Activated CD4-positive, alpha-beta T cell treated with anti-CD3 and anti-CD28 coated beads, Interleukin-2, Interleukin-6, amounts not matched to agents 100 ng/mL and 50 ng/mL, durations not matched to agents 16 hours and 8 hours (primary cell): ENCODE results near the gene DNAH12.
"Not testable (repeated sequence)": the region's sequence is repeated elsewhere in the genome, so short reads cannot be mapped to it uniquely, and the experiment has no call there.

ENCODE experiments used
- DNase-seq: peaks from one replicate; pipeline ENCODE4 v3.0.0-alpha.2; 2020

DNAH12 gene

DNA sequence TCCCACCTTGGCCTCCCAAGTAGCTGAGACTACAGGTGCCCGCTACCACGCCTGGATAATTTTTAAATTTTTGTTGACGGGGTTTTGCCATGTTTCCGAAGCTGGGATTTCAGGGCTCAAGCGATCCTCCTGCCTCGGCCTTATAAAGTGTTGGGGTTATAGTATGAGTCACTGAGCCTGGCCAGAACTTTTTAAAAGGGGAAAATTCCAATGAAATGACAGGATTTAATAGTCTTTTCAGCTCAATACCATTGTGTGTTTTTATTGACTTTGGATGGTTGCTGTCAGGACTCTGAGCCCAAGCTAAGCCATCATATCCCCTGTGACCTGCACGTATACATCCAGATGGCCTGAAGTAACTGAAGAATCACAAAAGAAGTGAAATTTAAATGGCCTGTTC is 240.6 kb downstream of the DNAH12 start:
- not testable (repeated sequence) for DNase-seq

DNA sequence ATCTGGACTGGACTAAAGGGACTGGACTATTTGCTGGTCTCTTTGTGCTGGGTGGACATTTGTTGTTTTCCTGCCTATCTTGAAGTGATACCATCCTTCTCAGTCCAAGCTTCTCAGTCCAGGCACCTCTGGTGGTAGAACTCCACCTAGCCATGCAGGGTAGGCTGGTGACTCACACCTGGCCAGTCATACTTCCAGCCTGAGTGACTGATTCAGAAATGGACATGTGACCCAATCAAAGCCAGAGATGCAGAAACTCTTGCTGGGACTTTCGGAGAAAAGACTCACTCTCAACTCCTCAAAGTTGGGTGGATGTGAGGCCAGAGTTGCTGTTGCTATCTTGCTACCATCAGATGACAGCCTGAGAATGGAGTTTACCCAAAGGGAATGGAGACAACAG is 246.1 kb downstream of the DNAH12 start:
- peak; percentile 10 for DNase-seq

DNA sequence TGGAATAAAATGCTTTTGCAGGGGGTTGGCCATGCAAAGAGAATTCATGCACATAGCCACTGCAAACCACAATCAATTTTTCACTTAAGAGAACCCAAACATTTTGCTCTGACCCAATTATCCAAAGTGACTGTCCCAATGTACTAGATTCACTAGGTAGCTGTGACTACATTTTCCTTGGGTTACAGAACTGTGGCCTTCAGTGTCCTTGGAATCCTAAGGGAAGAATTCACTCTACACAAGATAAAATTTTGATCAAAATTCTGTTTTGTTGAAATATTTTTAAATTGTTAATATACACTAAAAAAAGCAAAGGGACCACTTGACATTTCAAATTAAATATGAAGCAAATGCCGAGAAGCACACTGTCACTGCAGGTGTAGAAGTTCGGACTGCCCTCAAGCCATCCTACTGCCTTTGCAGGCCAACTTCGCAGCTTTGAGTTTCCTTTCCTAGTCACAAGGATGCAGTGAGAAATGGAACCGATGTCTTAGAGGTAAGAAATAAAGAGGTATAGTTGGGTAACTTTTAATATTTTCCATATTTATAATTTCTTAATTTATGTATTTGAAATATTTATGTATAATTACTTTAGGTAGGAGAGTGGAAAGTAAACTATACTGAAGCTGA is 251.1 kb downstream of the DNAH12 start:
- no peak for DNase-seq

DNA sequence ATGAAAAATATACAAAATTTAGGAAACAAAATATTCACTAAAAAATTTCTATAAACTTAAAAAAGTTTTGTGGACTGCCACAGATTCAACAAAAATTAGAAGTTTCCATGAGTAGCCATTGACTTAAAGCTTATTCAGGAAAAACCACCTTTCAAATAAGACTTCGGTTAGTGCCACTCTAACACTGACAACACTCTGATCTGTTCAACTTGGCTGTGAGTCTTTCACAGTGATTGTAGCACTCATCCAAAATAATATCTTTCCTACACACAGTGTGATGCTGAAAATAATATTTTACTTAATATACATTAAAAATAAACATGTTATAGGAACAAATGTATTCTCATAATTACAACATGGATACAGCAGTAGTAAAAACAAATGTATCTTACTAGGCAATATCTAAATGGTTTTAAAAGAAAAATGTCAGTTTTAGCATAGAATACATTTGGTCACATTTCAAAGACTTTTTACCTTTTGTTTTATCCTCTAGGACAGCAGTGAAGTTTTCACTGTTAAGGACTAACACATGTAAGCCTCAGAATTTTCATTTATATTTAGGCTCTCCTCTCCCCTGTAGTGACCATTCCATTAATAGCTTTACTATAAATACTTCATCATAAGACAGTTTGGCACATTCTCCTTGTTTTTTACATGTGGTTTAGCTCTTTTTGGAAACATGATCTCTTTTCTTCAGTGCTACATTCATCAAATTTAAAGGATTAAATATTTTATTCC is 251.8 kb downstream of the DNAH12 start, which contains the start of gene ASB14:
Gene ASB14, minus strand, starts transcription at position 527 of the 738 bp plus-strand sequence. CDS start 652 bp downstream, outside the sequence.
- no peak for DNase-seq

DNA sequence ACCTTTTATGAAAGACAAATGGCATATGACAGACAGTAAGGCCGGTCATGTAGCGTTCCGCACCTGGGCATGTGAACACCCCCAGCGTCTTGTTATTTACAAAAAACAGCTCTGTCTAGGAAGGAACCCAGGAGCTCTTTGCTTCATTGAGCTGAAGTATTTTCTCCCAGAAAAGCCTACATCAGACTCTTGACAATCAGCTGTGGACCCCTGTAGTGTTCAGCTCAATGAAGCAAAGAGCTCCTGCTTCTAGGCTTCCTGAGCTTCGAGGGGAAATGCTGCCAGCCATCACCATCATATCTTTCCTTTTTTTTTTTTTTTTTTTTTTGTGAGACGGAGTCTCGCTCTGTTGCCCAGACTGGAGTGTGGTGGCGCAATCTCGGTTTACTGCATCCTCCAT is 255.7 kb downstream of the DNAH12 start:
- no peak for DNase-seq

DNA sequence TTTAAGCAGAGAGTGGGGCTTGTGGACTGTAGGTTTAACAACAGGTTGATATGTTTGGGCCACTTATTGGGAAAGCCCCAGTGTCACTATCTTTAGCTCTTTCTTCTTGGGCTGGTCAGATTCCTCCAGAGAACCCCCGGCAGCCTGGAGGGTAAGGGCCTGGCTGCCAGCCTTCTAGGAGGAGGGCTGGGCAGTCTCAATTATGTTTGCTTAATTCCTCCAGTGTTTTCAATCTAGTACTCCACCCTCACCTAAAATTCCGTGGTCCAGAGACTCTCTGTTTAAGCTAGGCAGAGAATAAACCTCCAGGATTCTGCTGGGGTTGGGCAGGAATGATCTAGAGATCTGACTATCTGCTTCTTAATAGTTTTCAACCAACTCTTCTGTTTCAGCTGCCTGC is 256.9 kb downstream of the DNAH12 start:
- DNase-seq: no peak

DNA sequence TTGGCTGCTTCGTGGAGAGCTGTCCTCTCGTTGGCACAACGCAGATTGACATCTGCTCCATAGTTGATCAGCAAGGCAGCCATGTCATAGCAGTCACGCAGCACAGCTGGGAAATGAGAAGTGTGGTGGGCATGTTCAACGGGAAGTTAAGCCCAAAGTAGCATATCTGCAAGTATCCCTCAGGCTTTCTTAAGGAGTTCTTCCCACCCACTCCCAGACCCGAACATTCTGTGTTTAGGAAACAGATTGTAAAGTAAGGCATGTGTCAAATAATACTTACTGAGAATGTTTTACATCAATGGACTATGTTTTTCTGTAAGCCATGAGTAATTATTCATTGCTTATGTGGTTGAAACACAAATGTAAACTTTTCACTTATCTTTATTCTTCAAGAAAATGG is 260.8 kb downstream of the DNAH12 start:
- no peak for DNase-seq

DNA sequence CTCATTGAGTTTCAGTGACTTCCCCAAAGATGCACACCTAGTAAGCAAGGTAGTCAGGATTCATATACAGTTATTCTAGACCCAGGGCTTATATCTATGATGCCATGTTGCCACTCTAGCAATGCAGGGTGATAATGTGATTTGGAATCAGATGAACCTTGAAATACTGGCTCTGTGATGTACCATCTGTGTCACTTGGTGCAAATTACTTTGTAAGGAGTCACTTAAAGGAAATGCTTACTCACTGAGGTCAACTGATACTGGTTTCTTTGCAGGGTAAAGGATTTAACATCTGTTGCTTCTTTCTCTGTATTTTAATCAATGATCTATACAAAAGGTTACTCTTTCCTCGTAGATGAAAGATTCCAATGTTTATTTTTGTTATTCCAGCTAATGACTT is 262.4 kb downstream of the DNAH12 start:
- peak; percentile 13 for DNase-seq

DNA sequence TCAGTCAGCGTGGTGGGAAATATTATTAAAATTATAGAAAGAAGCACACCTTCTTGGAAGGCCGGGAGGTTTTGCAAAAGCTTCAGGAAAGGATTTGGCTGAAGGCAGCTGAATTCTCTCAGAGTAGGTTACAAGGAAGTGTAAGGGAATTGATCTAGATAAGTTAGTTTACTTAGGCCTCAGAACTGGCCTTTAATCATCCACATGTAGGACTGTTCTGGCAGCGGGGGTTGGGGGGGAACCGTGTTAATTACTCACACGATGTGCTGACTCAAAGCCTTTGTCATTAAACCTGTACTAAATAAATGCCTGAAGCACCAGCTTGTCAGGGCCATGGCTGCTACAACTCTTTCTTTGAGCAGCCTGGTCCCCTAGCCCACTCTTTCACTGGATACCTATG is 264.5 kb downstream of the DNAH12 start:
- no peak for DNase-seq

DNA sequence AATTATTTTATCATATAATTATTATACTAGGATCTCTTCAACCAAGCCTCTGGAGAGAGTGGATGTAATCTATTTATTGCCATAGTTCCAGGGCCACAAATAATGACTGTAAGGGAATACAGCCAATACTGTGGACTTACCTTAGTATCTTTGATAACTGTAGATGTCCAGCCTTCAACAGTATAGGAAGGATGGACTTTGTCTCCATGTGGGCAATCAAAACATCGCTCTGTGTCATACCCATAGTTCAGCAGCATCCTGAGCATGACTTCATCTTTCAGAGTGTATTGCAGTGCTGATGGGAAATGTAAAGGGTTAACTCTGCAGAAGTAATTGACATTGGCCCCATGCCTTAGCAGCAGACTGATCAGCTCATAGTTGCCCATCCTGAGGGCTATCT is 265.9 kb downstream of the DNAH12 start:
- DNase-seq: no peak

DNA sequence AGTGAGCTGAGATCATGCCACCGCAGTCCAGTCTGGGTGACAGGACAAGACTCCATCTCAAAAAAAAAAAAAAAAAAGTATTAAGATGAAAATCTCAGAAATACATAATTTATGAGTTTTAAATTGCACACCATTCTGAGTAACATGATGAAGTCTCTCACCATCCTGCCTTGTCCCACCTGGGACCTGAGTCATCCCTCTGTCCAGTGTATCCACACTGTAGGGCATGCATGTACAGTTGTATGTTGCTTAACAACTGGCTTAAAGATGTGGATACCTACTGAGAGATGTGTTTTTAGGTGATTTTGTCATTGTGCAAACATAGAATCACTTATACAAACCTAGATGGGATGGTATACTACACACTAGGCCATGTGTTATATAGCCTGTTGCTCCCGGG is 268.8 kb downstream of the DNAH12 start:
- DNase-seq: no peak

DNA sequence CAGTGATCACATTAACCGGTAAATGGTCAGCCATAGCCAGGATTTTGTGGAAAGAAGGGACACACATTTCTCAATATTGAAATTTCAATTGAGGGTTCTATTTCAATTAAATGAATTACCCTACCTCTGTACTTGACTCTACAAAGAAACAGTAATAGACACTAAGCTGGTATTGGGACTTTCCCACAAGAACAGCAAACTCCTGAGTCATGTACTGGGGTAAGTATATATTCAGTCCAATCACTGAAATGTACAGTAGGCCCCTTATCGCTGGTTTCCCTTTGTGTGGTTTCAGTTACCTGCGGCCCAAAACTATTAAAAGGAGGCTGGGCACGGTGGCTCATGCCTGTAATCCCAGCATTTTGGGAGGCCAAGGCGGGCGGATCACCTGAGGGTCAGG is 269.3 kb downstream of the DNAH12 start:
- DNase-seq: no peak

DNA sequence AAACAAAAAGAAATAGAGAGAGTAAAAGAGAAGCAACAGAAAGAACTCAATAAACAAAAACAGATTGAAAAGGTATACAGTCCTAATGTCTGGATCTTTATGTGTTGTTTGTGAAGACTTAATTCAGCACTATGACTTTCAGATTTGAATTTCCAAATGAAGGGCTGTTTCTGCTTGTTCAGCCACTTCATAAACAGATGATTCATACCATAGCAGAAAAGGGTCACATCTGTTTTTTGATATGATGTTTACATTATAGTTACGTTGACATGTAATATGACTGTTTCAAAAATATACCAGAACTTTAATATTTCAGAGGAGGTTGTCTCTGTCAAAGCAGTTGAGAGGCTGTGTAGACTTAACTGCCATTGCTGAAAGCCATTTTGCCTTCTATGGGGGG is 275.7 kb downstream of the DNAH12 start:
- DNase-seq: no peak

DNA sequence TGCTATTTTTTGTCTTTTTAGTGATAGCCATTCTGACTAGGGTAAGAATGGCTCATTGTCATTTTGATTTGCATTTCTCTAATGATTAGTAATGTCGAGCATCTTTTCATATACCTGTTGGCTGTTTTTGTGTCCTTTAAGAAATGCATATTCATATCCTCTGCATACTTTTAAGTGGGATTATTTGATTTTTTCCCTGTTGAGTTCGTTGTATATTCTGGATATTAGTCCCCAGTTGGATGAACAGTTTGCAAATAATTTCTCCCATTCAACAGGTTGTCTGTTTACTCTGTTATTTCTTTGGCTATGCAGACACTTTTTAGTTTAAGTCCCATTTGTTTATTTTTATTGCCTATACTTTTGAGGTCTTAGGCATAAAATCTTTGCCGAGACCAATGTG is 282.2 kb downstream of the DNAH12 start:
- DNase-seq: no peak

DNA sequence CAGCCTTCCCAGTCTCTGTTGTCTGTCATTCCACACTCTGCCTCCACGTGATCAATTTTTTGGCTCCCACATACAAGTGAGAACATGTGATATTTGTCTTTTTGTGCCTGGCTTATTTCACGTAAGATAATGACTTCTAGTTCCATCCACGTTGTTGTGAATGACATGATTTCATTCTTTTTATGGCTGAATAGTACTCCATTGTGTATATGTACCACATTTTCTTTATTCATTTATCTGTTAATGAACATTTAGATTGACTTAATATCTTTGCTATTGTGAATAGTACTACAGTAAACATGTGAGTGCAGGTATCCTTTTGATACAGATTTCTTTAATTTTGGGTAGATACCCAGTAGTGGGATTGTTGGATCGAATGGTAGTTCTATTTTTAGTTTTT is 283.0 kb downstream of the DNAH12 start:
- no peak for DNase-seq

DNA sequence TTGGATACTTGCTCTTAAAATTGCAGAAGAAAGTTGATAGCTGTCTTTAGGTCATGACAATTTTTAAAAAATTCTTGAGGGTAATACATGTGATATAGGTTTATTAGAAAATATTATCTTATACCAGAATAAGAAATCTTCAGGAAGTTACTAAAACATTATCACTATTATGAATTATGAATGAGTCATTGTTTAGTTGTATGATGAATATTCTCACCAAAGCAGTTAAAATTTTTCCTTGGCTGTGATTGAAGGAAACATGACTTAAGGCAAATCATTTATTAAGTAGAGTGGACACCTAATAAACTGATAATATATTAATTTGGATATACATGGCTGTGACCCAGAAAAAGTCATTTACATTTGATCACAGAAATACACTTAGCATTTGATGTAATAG is 286.5 kb downstream of the DNAH12 start:
- no peak for DNase-seq

DNA sequence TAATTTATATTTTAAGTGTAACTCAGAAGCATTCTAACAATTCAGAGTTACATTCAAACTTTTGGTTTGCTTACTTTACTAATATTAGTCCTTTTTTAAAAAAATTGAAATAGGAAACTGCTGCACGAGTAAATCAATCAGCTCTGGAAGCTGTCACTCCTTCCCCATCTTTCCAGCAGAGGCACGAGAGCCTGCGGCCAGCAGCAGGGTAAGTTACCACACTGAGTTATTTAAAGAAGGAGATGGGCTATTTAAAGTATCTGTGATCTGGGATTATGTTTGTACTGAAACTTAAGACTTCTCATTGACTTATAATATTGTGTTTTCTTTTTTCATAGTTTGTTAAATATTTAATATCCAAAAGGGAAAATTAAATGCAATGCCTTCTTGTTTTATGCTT is 287.3 kb downstream of the DNAH12 start:
- no peak for DNase-seq

DNA sequence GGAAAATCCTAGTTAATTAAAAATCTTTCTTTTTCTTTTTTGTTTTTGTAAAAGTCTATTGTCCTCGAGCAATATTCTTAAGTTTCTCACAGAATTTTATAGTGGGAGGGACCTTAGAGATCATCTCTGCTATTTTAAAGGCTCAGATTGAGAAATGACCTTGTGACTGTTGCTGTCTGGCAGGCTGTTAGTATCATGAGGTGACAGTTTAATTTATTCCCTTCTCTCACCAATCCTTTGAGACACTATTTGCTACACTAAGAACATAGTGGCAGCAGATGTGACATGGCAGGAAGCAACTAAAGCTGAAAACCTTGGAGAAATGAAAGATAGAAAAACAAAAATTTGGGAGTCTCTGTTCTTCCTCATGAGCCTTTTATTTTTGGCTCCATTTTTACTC is 291.7 kb downstream of the DNAH12 start:
- no peak for DNase-seq

DNA sequence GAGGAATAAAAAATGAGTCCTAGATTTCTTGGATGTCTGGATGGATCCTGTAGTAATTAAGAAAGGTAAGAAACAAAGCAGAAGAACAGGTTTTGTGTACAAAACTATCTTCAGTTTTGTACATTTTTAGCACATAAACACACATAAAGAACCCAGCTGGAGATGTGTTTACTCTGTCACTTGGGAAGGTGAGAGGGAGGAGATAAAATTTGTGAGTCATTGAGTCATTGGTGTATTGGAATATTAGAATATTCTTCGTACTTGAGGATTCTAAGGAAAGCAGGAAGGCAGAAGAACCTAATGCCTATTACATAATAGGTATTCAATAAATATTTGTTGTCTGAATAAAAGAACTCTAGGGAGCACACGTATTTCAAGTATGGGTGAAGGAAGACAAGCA is 299.2 kb downstream of the DNAH12 start:
- no peak for DNase-seq
